Measurements from ENCODE around the gene IRF2BP1. TPM values are rescaled to one million over a fixed set of nuclear protein-coding genes. Genes with fewer than 3 reads are reported as not detected.
A peak's percentile ranks its signal among the peaks of the same experiment; 100 is the strongest.

The IRF2BP1 gene
- total and polyA plus RNA-seq, 2 of the 13 experiments (the other 11 are each of a cell fraction or from before 2014, with no cell fraction given): 4.3 to 14.3 TPM

GRCh38 chr19:45895519-45895972 is 9.6 kb upstream of the IRF2BP1 start (continued):
- TF ChIP-seq ZNF710 (CRISPR knock-in tag; IDR thresholded peaks at IDR 0.05; ENCODE audit: borderline replicate concordance): peak; percentile 42; the same call in 1 of the 2 replicates
- no peak for TF ChIP-seq NFIB (CRISPR knock-in tag; IDR thresholded peaks at IDR 0.05; ENCODE audit: borderline replicate concordance)
- TF ChIP-seq, protein P1, sequence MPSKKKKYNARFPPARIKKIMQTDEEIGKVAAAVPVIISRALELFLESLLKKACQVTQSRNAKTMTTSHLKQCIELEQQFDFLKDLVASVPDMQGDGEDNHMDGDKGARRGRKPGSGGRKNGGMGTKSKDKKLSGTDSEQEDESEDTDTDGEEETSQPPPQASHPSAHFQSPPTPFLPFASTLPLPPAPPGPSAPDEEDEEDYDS (CRISPR knock-in tag; IDR thresholded peaks at IDR 0.05): peak; percentile 48; the same call in 1 of the 2 replicates
- TF ChIP-seq ZNF816 (CRISPR knock-in tag; IDR thresholded peaks at IDR 0.05; ENCODE audit: borderline replicate concordance): no peak
- TF ChIP-seq ZNF724P (CRISPR knock-in tag; IDR thresholded peaks at IDR 0.05; ENCODE audit: borderline replicate concordance): no peak
- no peak for TF ChIP-seq ZNF709 (CRISPR knock-in tag; IDR thresholded peaks at IDR 0.05)
- TF ChIP-seq RARA (CRISPR knock-in tag; IDR thresholded peaks at IDR 0.05): 0 out of 2 replicates have a peak, but pooled peaks have one; percentile 13
- no peak for TF ChIP-seq ZNF770 (CRISPR knock-in tag; IDR thresholded peaks at IDR 0.05)
- no peak for TF ChIP-seq ZNF20 (CRISPR knock-in tag; IDR thresholded peaks at IDR 0.05)
- TF ChIP-seq, protein P2, sequence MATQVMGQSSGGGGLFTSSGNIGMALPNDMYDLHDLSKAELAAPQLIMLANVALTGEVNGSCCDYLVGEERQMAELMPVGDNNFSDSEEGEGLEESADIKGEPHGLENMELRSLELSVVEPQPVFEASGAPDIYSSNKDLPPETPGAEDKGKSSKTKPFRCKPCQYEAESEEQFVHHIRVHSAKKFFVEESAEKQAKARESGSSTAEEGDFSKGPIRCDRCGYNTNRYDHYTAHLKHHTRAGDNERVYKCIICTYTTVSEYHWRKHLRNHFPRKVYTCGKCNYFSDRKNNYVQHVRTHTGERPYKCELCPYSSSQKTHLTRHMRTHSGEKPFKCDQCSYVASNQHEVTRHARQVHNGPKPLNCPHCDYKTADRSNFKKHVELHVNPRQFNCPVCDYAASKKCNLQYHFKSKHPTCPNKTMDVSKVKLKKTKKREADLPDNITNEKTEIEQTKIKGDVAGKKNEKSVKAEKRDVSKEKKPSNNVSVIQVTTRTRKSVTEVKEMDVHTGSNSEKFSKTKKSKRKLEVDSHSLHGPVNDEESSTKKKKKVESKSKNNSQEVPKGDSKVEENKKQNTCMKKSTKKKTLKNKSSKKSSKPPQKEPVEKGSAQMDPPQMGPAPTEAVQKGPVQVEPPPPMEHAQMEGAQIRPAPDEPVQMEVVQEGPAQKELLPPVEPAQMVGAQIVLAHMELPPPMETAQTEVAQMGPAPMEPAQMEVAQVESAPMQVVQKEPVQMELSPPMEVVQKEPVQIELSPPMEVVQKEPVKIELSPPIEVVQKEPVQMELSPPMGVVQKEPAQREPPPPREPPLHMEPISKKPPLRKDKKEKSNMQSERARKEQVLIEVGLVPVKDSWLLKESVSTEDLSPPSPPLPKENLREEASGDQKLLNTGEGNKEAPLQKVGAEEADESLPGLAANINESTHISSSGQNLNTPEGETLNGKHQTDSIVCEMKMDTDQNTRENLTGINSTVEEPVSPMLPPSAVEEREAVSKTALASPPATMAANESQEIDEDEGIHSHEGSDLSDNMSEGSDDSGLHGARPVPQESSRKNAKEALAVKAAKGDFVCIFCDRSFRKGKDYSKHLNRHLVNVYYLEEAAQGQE (IDR thresholded peaks at IDR 0.05; ENCODE audit: borderline replicate concordance in 1 of 2, low read depth in 1 of 2, low read length in 2 of 2): no peak
- TF ChIP-seq MNT (IDR thresholded peaks at IDR 0.05): no peak
- peak; percentile 59 for TF ChIP-seq NFYB (CRISPR knock-in tag; IDR thresholded peaks at IDR 0.05)
- no peak for TF ChIP-seq ZNF746 (CRISPR knock-in tag; IDR thresholded peaks at IDR 0.05)
- TF ChIP-seq ZNF747 (CRISPR knock-in tag; IDR thresholded peaks at IDR 0.05; ENCODE audit: borderline replicate concordance): no peak
- no peak for TF ChIP-seq ZNF879 (CRISPR knock-in tag; IDR thresholded peaks at IDR 0.05)
- TF ChIP-seq RFX5 (IDR thresholded peaks at IDR 0.05; ENCODE audit: low read depth, low read length): no peak
- peak; percentile 16; the same call in 1 of the 2 replicates for TF ChIP-seq NCOA2 (CRISPR knock-in tag; IDR thresholded peaks at IDR 0.05)
- TF ChIP-seq, protein P3, sequence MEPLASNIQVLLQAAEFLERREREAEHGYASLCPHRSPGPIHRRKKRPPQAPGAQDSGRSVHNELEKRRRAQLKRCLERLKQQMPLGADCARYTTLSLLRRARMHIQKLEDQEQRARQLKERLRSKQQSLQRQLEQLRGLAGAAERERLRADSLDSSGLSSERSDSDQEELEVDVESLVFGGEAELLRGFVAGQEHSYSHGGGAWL (CRISPR knock-in tag; IDR thresholded peaks at IDR 0.05): peak; percentile 2; the same call in 1 of the 2 replicates
- peak; percentile 47; the same call in 1 of the 2 replicates for TF ChIP-seq ZNF556 (CRISPR knock-in tag; IDR thresholded peaks at IDR 0.05; ENCODE audit: borderline replicate concordance)

All from HepG2 (cell line).